IMR-90 (cell line): ENCODE measurements around the gene DCN. TPM values are rescaled to one million over a fixed set of nuclear protein-coding genes. Genes with fewer than 3 reads are reported as not detected.
A peak's percentile ranks its signal among the peaks of the same experiment; 100 is the strongest.

Experiments
- ATAC-seq: fragments of 200-7000 bp; cut with Tn5 transposase; 2 replicates; pipeline ENCODE4 v1.9.1; 2020; ENCODE audit warnings: low read depth, mild to moderate bottlenecking, moderate library complexity
- BruUV-seq: library from RNA; stranded (reverse); fragments of 400-500 nt; replicated peaks from 2 replicates; lab custom pipeline; 2021; lab: Mats Ljungman, UMichigan
- CTCF ChIA-PET: fragments of 300-600 bp; formaldehyde crosslinking; extraction: SDS; loops from one replicate; lab custom pipeline; 2021; ENCODE audit warnings: antibody characterized with exemption; lab: Yijun Ruan, JAX
- POLR2A ChIA-PET: fragments of 300-600 bp; sonication (Branson Sonifier 250); formaldehyde crosslinking; loops from one replicate; lab custom pipeline; 2022; ENCODE audit warnings: antibody characterized with exemption; ENCODE audit not compliant: unreplicated experiment; lab: Charles Lee
- DNase-seq: peaks from one replicate; pipeline ENCODE4 v3.0.0; 2013
- H2AFZ ChIP-seq: replicated peaks from 2 replicates; pipeline ENCODE3; 2013; ENCODE audit warnings: low read length, mild to moderate bottlenecking; ENCODE audit not compliant: poor library complexity
- H2AK5ac ChIP-seq: 2 replicates; pipeline ENCODE4 v1.6.1; 2013; ENCODE audit warnings: low read depth, low read length, inconsistent platforms
- H2AK9ac ChIP-seq: replicated peaks from 2 replicates; pipeline ENCODE3; 2013; ENCODE audit warnings: mild to moderate bottlenecking, low read depth, low read length, moderate library complexity; ENCODE audit not compliant: poor library complexity
- H2BK120ac ChIP-seq: 2 replicates; pipeline ENCODE4 v1.6.1; 2013; ENCODE audit warnings: low read depth, low read length, inconsistent platforms
- H2BK15ac ChIP-seq: 3 replicates; pipeline ENCODE4 v1.6.1; 2013; ENCODE audit warnings: low read depth, low read length, inconsistent platforms
- H2BK20ac ChIP-seq: 2 replicates; pipeline ENCODE4 v1.6.1; 2013; ENCODE audit warnings: low read depth, mild to moderate bottlenecking, inconsistent platforms, low read length, moderate library complexity
- H2BK5ac ChIP-seq: 2 replicates; pipeline ENCODE4 v1.6.1; 2013; ENCODE audit warnings: mild to moderate bottlenecking, low read depth, low read length, inconsistent platforms; ENCODE audit not compliant: poor library complexity, severe bottlenecking
- H3K14ac ChIP-seq: replicated peaks from 2 replicates; pipeline ENCODE4 v1.6.1; 2013; ENCODE audit warnings: low read depth, low read length, inconsistent platforms
- H3K18ac ChIP-seq: 2 replicates; pipeline ENCODE4 v1.6.1; 2013; ENCODE audit warnings: low read depth, low read length, control low read depth
- H3K23ac ChIP-seq: 2 replicates; pipeline ENCODE4 v1.6.1; 2013; ENCODE audit warnings: low read depth, low read length, inconsistent platforms
- H3K27ac ChIP-seq: 2 replicates; pipeline ENCODE4 v1.5.1; 2013; ENCODE audit warnings: mild to moderate bottlenecking, control low read depth, low read length; ENCODE audit not compliant: insufficient read depth
- H3K27me3 ChIP-seq: 2 replicates; pipeline ENCODE4 v1.6.1; 2013; ENCODE audit warnings: low read length; ENCODE audit not compliant: control insufficient read depth, insufficient read depth
- H3K36me3 ChIP-seq: 2 replicates; pipeline ENCODE4 v1.6.1; 2013; ENCODE audit warnings: low read length, mixed read lengths; ENCODE audit not compliant: control insufficient read depth, insufficient read depth
- H3K4ac ChIP-seq: 2 replicates; pipeline ENCODE4 v1.6.1; 2013; ENCODE audit warnings: low read depth, low read length, inconsistent platforms
- H3K4me1 ChIP-seq: 2 replicates; pipeline ENCODE4 v1.6.1; 2013; ENCODE audit warnings: low read length, mixed read lengths; ENCODE audit not compliant: control insufficient read depth, insufficient read depth
- H3K4me2 ChIP-seq: 2 replicates; pipeline ENCODE4 v1.6.1; 2013; ENCODE audit warnings: low read depth, mild to moderate bottlenecking, control low read depth, low read length, moderate library complexity
- H3K4me3 ChIP-seq: 2 replicates; pipeline ENCODE4 v1.5.1; 2013; ENCODE audit warnings: low read depth, mild to moderate bottlenecking, control low read depth, low read length, moderate library complexity; ENCODE audit not compliant: insufficient read depth
- H3K56ac ChIP-seq: 2 replicates; pipeline ENCODE4 v1.6.1; 2013; ENCODE audit warnings: low read length, inconsistent platforms; ENCODE audit not compliant: insufficient read depth; ENCODE audit errors: extremely low read depth
- H3K79me1 ChIP-seq, 2 experiments: 2 replicates each; pipeline ENCODE4 v1.6.1; 2013; ENCODE audit warnings: low read length in 2 of 2, inconsistent platforms in 1 of 2, low read depth in 1 of 2
- H3K9ac ChIP-seq: 2 replicates; pipeline ENCODE4 v1.6.1; 2013; ENCODE audit warnings: low read depth, low read length, control low read depth
- H3K9me1 ChIP-seq: 2 replicates; pipeline ENCODE4 v1.6.1; 2013; ENCODE audit warnings: low read length, inconsistent platforms; ENCODE audit not compliant: insufficient read depth
- H3K9me3 ChIP-seq: 2 replicates; pipeline ENCODE4 v1.6.1; 2013; ENCODE audit warnings: low read length; ENCODE audit not compliant: control insufficient read depth, insufficient read depth
- H4K20me1 ChIP-seq: 2 replicates; pipeline ENCODE4 v1.6.1; 2013; ENCODE audit warnings: low read length, inconsistent platforms; ENCODE audit not compliant: insufficient read depth
- H4K5ac ChIP-seq: 2 replicates; pipeline ENCODE4 v1.6.1; 2013; ENCODE audit warnings: mild to moderate bottlenecking, low read depth, low read length, control low read depth
- H4K8ac ChIP-seq, 2 experiments: 2 replicates each; pipeline ENCODE4 v1.6.1; 2013; ENCODE audit warnings: low read depth in 2 of 2, low read length in 2 of 2, control low read depth in 1 of 2, inconsistent platforms in 1 of 2
- H4K91ac ChIP-seq: 2 replicates; pipeline ENCODE4 v1.6.1; 2013; ENCODE audit warnings: low read depth, low read length, inconsistent platforms; ENCODE audit not compliant: insufficient read depth
- BHLHE40 ChIP-seq: fragments of 150-350 bp; IDR thresholded peaks from 2 replicates; pipeline ENCODE4 v1.6.1; 2016; ENCODE audit warnings: mild to moderate bottlenecking, low read depth, low read length
- CEBPB ChIP-seq: IDR thresholded peaks from 2 replicates; pipeline ENCODE4 v1.6.1; 2012; ENCODE audit warnings: low read depth, low read length, improper control_type of control experiment
- CHD1 ChIP-seq: IDR thresholded peaks from 2 replicates; pipeline ENCODE4 v1.6.1; 2012; ENCODE audit warnings: low read depth, low read length, improper control_type of control experiment
- FOS ChIP-seq: fragments of 150-350 bp; IDR thresholded peaks from 2 replicates; pipeline ENCODE4 v1.6.1; 2016; ENCODE audit warnings: low read depth, low read length
- MAFK ChIP-seq: IDR thresholded peaks from 2 replicates; pipeline ENCODE4 v1.6.1; 2012; ENCODE audit warnings: low read depth, low read length, improper control_type of control experiment
- MAZ ChIP-seq: IDR thresholded peaks from 2 replicates; pipeline ENCODE4 v1.6.1; 2012; ENCODE audit warnings: low read depth, mild to moderate bottlenecking, low read length, improper control_type of control experiment, moderate library complexity, borderline replicate concordance
- MXI1 ChIP-seq: IDR thresholded peaks from 2 replicates; pipeline ENCODE4 v1.6.1; 2012; ENCODE audit warnings: low read depth, mild to moderate bottlenecking, low read length, moderate library complexity, borderline replicate concordance
- NFE2L2 ChIP-seq: fragments of 150-350 bp; IDR thresholded peaks from 2 replicates; pipeline ENCODE4 v1.6.1; 2016; ENCODE audit warnings: low read depth, mild to moderate bottlenecking, low read length
- POLR2A ChIP-seq: IDR thresholded peaks from 2 replicates; pipeline ENCODE4 v1.6.1; 2012; ENCODE audit warnings: mild to moderate bottlenecking, low read depth, low read length
- RAD21 ChIP-seq: IDR thresholded peaks from 2 replicates; pipeline ENCODE4 v1.6.1; 2012; ENCODE audit warnings: low read length, improper control_type of control experiment
- RCOR1 ChIP-seq: IDR thresholded peaks from 2 replicates; pipeline ENCODE4 v1.6.1; 2012; ENCODE audit warnings: mild to moderate bottlenecking, low read length, improper control_type of control experiment; ENCODE audit not compliant: insufficient replicate concordance
- RFX5 ChIP-seq: IDR thresholded peaks from 2 replicates; pipeline ENCODE4 v1.8.0; 2012; ENCODE audit warnings: low read depth, mild to moderate bottlenecking, low read length, moderate library complexity
- SMC3 ChIP-seq: fragments of 150-350 bp; IDR thresholded peaks from 2 replicates; pipeline ENCODE4 v1.6.1; 2016; ENCODE audit warnings: low read depth, mild to moderate bottlenecking, antibody characterized with exemption, low read length, moderate library complexity
- dilution Hi-C: fragments of 300-500 bp; cut with HindIII; formaldehyde crosslinking; loops from one replicate; pipeline ENCODE4 v1.14.3; 2018; ENCODE audit warnings: low sequenced_read_pairs; ENCODE audit not compliant: unreplicated experiment
- in situ Hi-C: fragments of 300-500 bp; cut with MboI; formaldehyde crosslinking; loops from 3 replicates; pipeline ENCODE4 v1.14.3; 2019; ENCODE audit warnings: low sequenced_read_pairs, inconsistent platforms, mixed read lengths
- intact Hi-C: fragments of 100-400 bp; cut with micrococcal nuclease; formaldehyde crosslinking; loops from 2 replicates; pipeline ENCODE4 v1.10.0; 2022
- polyA plus RNA-seq, 3 experiments: library from polyadenylated mRNA; depleted of rRNA; stranded (reverse); fragments of >200 nt; gene quantifications; 2 replicates each; pipeline ENCODE4 v1.2.3, GENCODE V29; 2012; ENCODE audit warnings: low replicate concordance in 1 of 3
- total RNA-seq: library from RNA; depleted of rRNA; stranded (reverse); fragments of >200 nt; gene quantifications from 2 replicates; pipeline ENCODE4 v1.2.3, GENCODE V29; 2012
- TF ChIP-seq, protein P1 (sequence below): fragments of 150-350 bp; IDR thresholded peaks from 2 replicates; pipeline ENCODE4 v1.6.1; 2016; ENCODE audit warnings: low read depth, mild to moderate bottlenecking, low read length, moderate library complexity, borderline replicate concordance
- TF ChIP-seq, protein P2 (sequence below): fragments of 150-350 bp; IDR thresholded peaks from 2 replicates; pipeline ENCODE4 v1.6.1; 2017; ENCODE audit warnings: mild to moderate bottlenecking, antibody characterized with exemption, low read length, low read depth
- TF ChIP-seq, protein P3 (sequence below): conservative IDR thresholded peaks from 2 replicates; pipeline ENCODE4 v1.5.1; 2012; ENCODE audit warnings: mild to moderate bottlenecking, low read depth, low read length, improper control_type of control experiment

The DCN gene
- total and polyA plus RNA-seq, 2 of the 4 experiments (the other 2 are of a cell fraction), result 241 to 965 TPM

DNA sequence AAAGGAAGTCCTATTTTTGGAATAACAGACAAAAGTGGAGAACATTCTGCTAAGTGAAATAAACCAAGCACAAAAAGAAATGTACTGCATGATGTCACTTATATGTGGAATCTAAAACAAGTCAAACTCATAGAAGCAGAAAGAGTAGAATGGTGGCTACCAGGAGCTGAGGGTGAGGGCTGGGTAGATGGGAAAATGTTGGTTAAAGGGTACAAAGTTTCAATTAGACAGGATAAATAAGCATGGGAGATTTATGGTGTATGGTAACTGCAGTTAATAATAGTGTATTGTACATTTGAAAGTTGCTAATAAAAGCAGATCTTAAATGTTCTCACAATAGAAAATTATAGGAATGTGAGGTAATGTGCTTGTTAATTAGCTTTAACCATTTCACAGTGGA, 84.2 kb downstream of the DCN start:
- Histone ChIP-seq H4K8ac (peak overlapping the region in 1 of 2 experiments; percentile 64; a peak in 2 of 4 replicates), H3K27me3 (no peaks in the 10 kb centered on the region), H3K9me3 (no peaks in the 10 kb centered on the region), H3K27ac (peak overlapping the region; percentile 18; the same call in 1 of the 2 replicates), H4K91ac (peak overlapping the region; percentile 71), H3K14ac (peak overlapping the region; percentile 76), H2BK5ac (peak overlapping the region; percentile 89), H3K4ac (peak overlapping the region; percentile 78; the same call in 1 of the 2 replicates), H3K4me2 (no peak overlapping the region; the same call in 1 of the 2 replicates), H3K9me1 (no peaks in the 10 kb centered on the region), H4K20me1 (no peaks in the 10 kb centered on the region), H3K4me3 (no peak overlapping the region), H3K23ac (peak overlapping the region; percentile 71; the same call in 1 of the 2 replicates), H2BK120ac (peak overlapping the region; percentile 70; the same call in 1 of the 2 replicates), H3K56ac (no peak overlapping the region), H3K4me1 (peaks cover 5% of the 10 kb centered on the region), H2AK5ac (0 out of 2 replicates have a peak overlapping the region, but pooled peaks have one; percentile 60), H3K18ac (peak overlapping the region; percentile 49), H2BK15ac (0 out of 3 replicates have a peak overlapping the region, but pooled peaks have one; percentile 49), H3K9ac (no peak overlapping the region), H2AFZ (no peak overlapping the region), H2AK9ac (no peak overlapping the region), H2BK20ac (peak overlapping the region; percentile 86), H3K79me1 (no peaks in the 10 kb centered on the region), H4K5ac (peak overlapping the region; percentile 77; the same call in 1 of the 2 replicates), H3K36me3 (no peaks in the 10 kb centered on the region; the same call in 1 of the 2 replicates)
- TF ChIP-seq SMC3 (no peak), BHLHE40 (no peak), FOS (no peak), POLR2A (no peak), RFX5 (no peak), NFE2L2 (no peak), RAD21 (no peak), MAFK (no peak), RCOR1 (no peak), MAZ (no peak), MXI1 (no peak), CHD1 (no peak), CEBPB (no peak)
- TF ChIP-seq, protein P1, sequence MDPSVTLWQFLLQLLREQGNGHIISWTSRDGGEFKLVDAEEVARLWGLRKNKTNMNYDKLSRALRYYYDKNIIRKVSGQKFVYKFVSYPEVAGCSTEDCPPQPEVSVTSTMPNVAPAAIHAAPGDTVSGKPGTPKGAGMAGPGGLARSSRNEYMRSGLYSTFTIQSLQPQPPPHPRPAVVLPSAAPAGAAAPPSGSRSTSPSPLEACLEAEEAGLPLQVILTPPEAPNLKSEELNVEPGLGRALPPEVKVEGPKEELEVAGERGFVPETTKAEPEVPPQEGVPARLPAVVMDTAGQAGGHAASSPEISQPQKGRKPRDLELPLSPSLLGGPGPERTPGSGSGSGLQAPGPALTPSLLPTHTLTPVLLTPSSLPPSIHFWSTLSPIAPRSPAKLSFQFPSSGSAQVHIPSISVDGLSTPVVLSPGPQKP, result no peak
- TF ChIP-seq, protein P2, sequence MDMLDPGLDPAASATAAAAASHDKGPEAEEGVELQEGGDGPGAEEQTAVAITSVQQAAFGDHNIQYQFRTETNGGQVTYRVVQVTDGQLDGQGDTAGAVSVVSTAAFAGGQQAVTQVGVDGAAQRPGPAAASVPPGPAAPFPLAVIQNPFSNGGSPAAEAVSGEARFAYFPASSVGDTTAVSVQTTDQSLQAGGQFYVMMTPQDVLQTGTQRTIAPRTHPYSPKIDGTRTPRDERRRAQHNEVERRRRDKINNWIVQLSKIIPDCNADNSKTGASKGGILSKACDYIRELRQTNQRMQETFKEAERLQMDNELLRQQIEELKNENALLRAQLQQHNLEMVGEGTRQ, result no peak
- TF ChIP-seq, protein P3, sequence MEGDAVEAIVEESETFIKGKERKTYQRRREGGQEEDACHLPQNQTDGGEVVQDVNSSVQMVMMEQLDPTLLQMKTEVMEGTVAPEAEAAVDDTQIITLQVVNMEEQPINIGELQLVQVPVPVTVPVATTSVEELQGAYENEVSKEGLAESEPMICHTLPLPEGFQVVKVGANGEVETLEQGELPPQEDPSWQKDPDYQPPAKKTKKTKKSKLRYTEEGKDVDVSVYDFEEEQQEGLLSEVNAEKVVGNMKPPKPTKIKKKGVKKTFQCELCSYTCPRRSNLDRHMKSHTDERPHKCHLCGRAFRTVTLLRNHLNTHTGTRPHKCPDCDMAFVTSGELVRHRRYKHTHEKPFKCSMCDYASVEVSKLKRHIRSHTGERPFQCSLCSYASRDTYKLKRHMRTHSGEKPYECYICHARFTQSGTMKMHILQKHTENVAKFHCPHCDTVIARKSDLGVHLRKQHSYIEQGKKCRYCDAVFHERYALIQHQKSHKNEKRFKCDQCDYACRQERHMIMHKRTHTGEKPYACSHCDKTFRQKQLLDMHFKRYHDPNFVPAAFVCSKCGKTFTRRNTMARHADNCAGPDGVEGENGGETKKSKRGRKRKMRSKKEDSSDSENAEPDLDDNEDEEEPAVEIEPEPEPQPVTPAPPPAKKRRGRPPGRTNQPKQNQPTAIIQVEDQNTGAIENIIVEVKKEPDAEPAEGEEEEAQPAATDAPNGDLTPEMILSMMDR, result no peak
- in situ Hi-C loops, result no loop called here
- DNase-seq, result peak; percentile 7
- intact Hi-C loops, result no loop called here
- POLR2A ChIA-PET, result no interaction called here
- peak; percentile 18 for ATAC-seq
- CTCF ChIA-PET, result interaction anchor here (0.6 to 1.0 kb wide), 2 partner anchors 10 to 130 kb away, joined by 3 read pairs; no protein-coding TSS in a partner anchor
- dilution Hi-C loops, result no loop called here
- BruUV-seq, result no TSS peak
